Testis (tissue), 3 donors: ENCODE results near the gene ZRANB3. TPM values are rescaled to one million over a fixed set of nuclear protein-coding genes. Genes with fewer than 3 reads are reported as not detected.

ENCODE experiments used
- DNase-seq: peaks from one replicate; pipeline ENCODE4 v3.0.0-alpha.2; 2019
- H3K27ac ChIP-seq, 2 donors: fragments of 200-600 bp; sonication (generic); one replicate each; pipeline ENCODE4 v1.5.1; 2019
- H3K27me3 ChIP-seq: fragments of 200-600 bp; sonication (generic); one replicate; pipeline ENCODE4 v1.5.1; 2019
- H3K36me3 ChIP-seq: fragments of 200-600 bp; sonication (generic); one replicate; pipeline ENCODE4 v1.5.1; 2017; ENCODE audit warnings: low read depth; ENCODE audit errors: missing control alignments
- H3K4me1 ChIP-seq: fragments of 200-600 bp; sonication (generic); one replicate; pipeline ENCODE4 v1.5.1; 2019
- H3K4me3 ChIP-seq, 2 donors: fragments of 200-600 bp; sonication (generic); one replicate each; pipeline ENCODE4 v1.5.1; 2017 to 2019
- H3K9me3 ChIP-seq: fragments of 200-600 bp; sonication (generic); one replicate; pipeline ENCODE4 v1.5.1; 2017
- POLR2A ChIP-seq: fragments of 450-650 bp; IDR thresholded peaks from one replicate; pipeline ENCODE4 v1.6.1; 2017; ENCODE audit warnings: antibody characterized with exemption, mild to moderate bottlenecking, moderate library complexity
- WGBS, 2 donors: methylation state at CpG; one replicate each; pipeline ENCODE4 v1.1.5; 2018; 5-methylcytosine and 5-hydroxymethylcytosine counted together
- intact Hi-C: fragments of 100-400 bp; cut with DNase I; formaldehyde crosslinking; loops from one replicate; pipeline ENCODE4 v1.15.1; 2023; ENCODE audit warnings: low total_unique reads
- polyA plus RNA-seq: library from polyadenylated mRNA; stranded (reverse); fragments of 350-450 nt; fragmentation: Illumina TruSeq; extraction: RNeasy Lipid Tissue Mini Kit (QIAGEN cat#74804); gene quantifications from one replicate; pipeline ENCODE4 v1.2.3, GENCODE V29; 2014; ENCODE audit warnings: low read depth, low replicate concordance; ENCODE audit not compliant: insufficient read depth
- total RNA-seq, 2 donors: library from RNA; depleted of rRNA; stranded (reverse); fragments of >200 nt; gene quantifications; one replicate each; pipeline ENCODE4 v1.2.3, GENCODE V29; 2016
- TF ChIP-seq, protein P1 (sequence below), 3 experiments: fragments of 450-650 bp in 2 of 3; fragments of 200-600 bp in 1 of 3; sonication (generic) in 1 of 3; IDR thresholded peaks; one replicate each; pipeline ENCODE4 v1.5.1; 2016 to 2019; ENCODE audit warnings: antibody characterized with exemption in 3 of 3, mild to moderate bottlenecking in 2 of 3, moderate library complexity in 1 of 3

The ZRANB3 gene
- total and polyA plus RNA-seq, 3 donors from 2014 or later: 8.6 to 28.8 (median 19.3) TPM

DNA sequence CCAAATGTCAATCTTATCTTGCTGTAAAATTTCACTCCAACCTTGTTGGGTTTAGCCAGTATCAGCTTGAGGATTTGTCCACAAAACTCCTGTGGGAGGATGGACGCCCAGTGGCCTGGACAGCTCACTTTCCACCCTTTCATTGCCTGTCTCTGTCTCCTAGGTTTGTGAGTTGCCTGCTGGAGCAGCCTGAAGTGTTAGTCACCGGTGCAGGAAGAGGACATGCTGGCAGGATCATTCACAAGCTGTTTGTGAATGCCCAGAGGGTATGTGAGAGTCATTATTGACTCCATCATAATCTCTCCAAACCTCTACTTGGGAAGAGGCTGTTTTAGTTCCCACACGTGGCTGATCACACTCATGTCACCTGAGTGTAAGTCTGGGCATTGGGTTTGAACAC, 366.6 kb downstream of the ZRANB3 start:
- Histone ChIP-seq H3K27me3 (no peaks in the 10 kb centered on the region), H3K36me3 (no peaks in the 10 kb centered on the region), H3K4me3 (no peak overlapping the region), H3K9me3 (no peaks in the 10 kb centered on the region), H3K27ac (no peak overlapping the region), H3K4me1 (no peaks in the 10 kb centered on the region)
- 76 to 82% methylated on average over 3 of the region's 3 CpGs for WGBS, 2 donors
- TF ChIP-seq POLR2A: no peak
- TF ChIP-seq, protein P1, sequence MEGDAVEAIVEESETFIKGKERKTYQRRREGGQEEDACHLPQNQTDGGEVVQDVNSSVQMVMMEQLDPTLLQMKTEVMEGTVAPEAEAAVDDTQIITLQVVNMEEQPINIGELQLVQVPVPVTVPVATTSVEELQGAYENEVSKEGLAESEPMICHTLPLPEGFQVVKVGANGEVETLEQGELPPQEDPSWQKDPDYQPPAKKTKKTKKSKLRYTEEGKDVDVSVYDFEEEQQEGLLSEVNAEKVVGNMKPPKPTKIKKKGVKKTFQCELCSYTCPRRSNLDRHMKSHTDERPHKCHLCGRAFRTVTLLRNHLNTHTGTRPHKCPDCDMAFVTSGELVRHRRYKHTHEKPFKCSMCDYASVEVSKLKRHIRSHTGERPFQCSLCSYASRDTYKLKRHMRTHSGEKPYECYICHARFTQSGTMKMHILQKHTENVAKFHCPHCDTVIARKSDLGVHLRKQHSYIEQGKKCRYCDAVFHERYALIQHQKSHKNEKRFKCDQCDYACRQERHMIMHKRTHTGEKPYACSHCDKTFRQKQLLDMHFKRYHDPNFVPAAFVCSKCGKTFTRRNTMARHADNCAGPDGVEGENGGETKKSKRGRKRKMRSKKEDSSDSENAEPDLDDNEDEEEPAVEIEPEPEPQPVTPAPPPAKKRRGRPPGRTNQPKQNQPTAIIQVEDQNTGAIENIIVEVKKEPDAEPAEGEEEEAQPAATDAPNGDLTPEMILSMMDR (IDR thresholded peaks at IDR 0.05): no peak
- DNase-seq: no peak
- intact Hi-C loops: no loop called here

- no peak overlapping the region for H3K4me3 ChIP-seq
- TF ChIP-seq POLR2A: no peak
- TF ChIP-seq, protein P1 (IDR thresholded peaks at IDR 0.05): no peak
- no peaks in the 10 kb centered on the region for H3K9me3 ChIP-seq
- intact Hi-C loops: no loop called here
- H3K36me3 ChIP-seq: no peaks in the 10 kb centered on the region
- no peak for DNase-seq
- no peak overlapping the region for H3K27ac ChIP-seq
- no peaks in the 10 kb centered on the region for H3K27me3 ChIP-seq
- WGBS, 2 donors: 93 to 94% methylated on average over 5 of the region's 5 CpGs
- no peaks in the 10 kb centered on the region for H3K4me1 ChIP-seq
Measured at GRCh38 chr2:135163901-135164300, 367.1 kb downstream of the ZRANB3 start.

DNA sequence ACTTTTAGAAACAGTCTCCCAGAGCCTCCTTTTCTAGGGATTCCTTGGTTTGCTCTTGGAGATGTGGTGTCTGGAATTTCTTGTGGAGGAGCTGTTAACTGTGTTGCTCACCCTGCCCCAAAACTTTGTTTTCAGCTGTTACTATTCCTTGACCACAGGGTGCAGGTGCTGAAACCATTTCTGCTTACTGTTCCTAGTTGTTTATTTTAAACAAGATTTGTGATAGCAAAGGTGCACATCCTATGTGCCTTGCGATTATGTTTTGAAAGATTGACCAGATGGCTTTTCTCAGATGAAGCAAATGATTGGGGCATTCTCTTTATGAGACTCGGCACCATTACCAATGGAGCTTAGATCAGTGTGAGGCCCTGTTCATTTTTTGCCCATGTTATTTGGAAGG, 367.7 kb downstream of the ZRANB3 start:
- Histone ChIP-seq H3K27me3 (no peaks in the 10 kb centered on the region), H3K9me3 (no peaks in the 10 kb centered on the region), H3K36me3 (no peaks in the 10 kb centered on the region), H3K27ac (no peak overlapping the region), H3K4me1 (no peaks in the 10 kb centered on the region), H3K4me3 (no peak overlapping the region)
- 89% methylated on average over 2 of the region's 2 CpGs for WGBS, 2 donors
- TF ChIP-seq POLR2A: no peak
- TF ChIP-seq, protein P1 (IDR thresholded peaks at IDR 0.05): no peak
- no peak for DNase-seq
- intact Hi-C loops: no loop called here

GRCh38 chr2:135162786-135163185, 368.2 kb downstream of the ZRANB3 start:
- H3K27ac ChIP-seq: no peak overlapping the region
- whole genome bisulfite sequencing, 2 donors: 84 to 95% methylated on average over 4 of the region's 4 CpGs
- no peak for DNase-seq
- no peaks in the 10 kb centered on the region for H3K4me1 ChIP-seq
- no peaks in the 10 kb centered on the region for H3K27me3 ChIP-seq
- no peaks in the 10 kb centered on the region for H3K36me3 ChIP-seq
- no peaks in the 10 kb centered on the region for H3K9me3 ChIP-seq
- no peak for TF ChIP-seq POLR2A
- TF ChIP-seq, protein P1 (IDR thresholded peaks at IDR 0.05): no peak
- H3K4me3 ChIP-seq: no peak overlapping the region
- intact Hi-C loops: no loop called here

DNA sequence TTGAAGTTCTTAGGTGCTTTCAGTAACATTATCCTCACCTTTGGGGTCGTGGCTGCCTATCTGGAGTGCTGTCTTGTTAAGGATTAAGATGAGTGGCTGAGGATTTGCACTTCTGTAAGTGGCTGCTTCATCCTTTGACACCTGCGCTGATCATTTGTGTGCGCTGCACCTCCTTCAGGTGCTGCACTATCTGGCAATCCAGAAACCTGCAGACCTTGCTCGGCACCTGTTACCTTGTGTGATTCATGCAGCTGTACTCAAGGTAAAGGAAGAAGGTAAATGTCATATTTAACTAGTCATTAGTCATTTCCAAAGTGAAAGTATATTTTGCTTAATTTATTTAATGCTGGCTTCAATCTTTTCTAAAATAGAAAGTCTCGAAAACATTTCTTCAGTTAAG, 368.6 kb downstream of the ZRANB3 start:
- Histone ChIP-seq H3K9me3 (no peaks in the 10 kb centered on the region), H3K27me3 (no peaks in the 10 kb centered on the region), H3K36me3 (no peaks in the 10 kb centered on the region), H3K27ac (no peak overlapping the region), H3K4me1 (no peaks in the 10 kb centered on the region), H3K4me3 (no peak overlapping the region)
- TF ChIP-seq POLR2A: no peak
- TF ChIP-seq, protein P1 (IDR thresholded peaks at IDR 0.05): no peak
- DNase-seq: no peak
- intact Hi-C loops: no loop called here
- 89 to 96% methylated on average over 5 of the region's 5 CpGs for WGBS, 2 donors
